GM12891 (cell line): ENCODE measurements around the gene MAPK8IP3.

ENCODE experiments used
- POLR2A ChIP-seq: IDR thresholded peaks from 2 replicates; pipeline ENCODE4 v1.6.1; 2011; ENCODE audit warnings: low read depth, low read length, control low read depth
- POLR2AphosphoS5 ChIP-seq: IDR thresholded peaks from 2 replicates; pipeline ENCODE4 v1.6.1; 2011; ENCODE audit warnings: low read depth, low read length, control low read depth
- SPI1 ChIP-seq: IDR thresholded peaks from 2 replicates; pipeline ENCODE4 v1.6.1; 2011; ENCODE audit warnings: low read depth, low read length, control low read depth
- TAF1 ChIP-seq: IDR thresholded peaks from 2 replicates; pipeline ENCODE4 v1.6.1; 2011; ENCODE audit warnings: low read depth, low read length, control low read depth

DNA sequence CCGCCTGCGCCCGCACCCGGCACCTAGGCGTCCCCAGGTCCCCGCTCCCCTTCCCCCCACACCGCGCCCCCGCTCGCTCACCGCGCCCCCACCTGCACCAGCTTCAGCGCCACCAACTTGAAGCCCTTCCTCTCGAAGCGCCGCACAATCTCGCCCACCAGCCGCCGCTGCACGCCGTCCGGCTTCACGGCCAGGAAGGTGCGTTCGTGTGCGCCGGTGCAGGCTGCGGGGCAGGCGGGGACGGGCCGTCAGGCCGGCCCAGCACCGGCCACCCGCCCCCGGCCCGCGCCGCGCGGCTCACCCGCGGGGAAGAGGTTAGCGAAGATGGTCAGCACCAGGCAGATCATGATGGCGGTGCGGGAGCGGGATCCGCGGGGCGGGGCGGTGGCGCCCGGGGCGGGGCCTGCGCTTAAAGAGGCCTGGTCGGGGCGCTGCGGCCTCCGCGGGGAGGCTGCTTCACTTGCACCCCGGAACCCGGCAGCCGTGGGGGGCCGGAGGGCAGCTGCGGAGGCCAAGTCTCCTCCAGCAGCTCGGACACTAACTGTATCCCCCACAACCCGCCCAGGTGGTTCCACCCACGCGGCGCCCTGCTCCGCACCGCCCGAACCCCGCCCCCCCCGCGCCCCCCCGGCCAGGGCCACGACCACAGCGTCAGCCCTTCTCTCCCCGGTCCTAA lies 65.3 kb downstream of the MAPK8IP3 start, which contains the start of gene NME3:
- TF ChIP-seq POLR2A, result peak; percentile 55; the same call in 1 of the 2 replicates
- TF ChIP-seq POLR2AphosphoS5, result no peak; the same call in 1 of the 2 replicates
- no peak for TF ChIP-seq SPI1
- TF ChIP-seq TAF1, result no peak
